HuH-7 (cell line): ENCODE results near the gene PTPN7.

Experiments
- DNase-seq: peaks from one replicate; pipeline ENCODE4 v3.0.0; 2011; ENCODE audit warnings: low spot score

Gene PTPN7

DNA sequence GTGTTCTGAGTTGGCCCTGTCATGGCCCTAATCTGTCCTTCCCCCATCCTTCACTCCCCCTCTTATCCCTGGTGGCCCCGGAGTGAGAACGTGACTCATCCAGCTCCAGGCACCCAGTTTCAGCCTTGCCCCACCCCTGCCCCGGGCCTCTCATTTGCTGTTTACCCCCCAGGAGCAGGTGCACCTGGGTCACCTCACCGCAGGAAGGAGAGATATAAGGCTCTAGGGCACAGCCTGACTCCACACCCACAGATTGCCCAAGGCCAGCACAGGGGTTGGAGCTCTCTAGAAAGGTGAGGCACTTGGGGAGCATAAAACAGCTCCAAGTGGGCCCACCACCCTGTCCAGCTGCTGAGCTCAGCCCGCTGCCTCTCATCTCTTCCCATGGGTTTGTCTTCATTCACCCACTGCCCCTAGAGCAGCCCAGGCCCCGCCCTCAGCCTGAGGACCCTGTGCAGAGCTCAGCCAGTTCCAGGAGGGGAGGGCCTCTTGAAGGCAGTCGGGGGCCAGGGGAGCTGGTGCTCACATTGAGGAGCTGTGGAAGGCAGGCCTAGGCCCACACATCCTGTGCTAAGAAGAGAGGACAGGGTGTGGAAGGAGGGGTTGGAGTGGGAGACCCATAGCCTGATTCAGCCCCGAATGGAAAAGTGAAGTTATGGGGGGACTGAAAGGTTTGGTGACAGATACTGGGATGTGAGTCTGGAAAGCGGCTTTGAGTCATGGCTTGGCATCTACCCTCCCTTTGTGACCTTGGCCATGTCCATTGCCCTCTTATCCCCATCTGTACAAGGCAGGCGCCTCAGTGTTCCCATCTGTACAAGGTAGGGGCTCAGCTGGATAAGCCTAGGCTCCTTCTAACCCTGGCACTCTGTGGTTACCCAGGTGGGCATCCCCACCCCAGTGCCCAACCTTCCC is 53.8 kb downstream of the PTPN7 start:
- DNase-seq, result no peak

- DNase-seq, result no peak
Observed at GRCh38 chr1:202105571-202106339, 54.6 kb downstream of the PTPN7 start.

GRCh38 chr1:202104073-202104472 is 56.3 kb downstream of the PTPN7 start:
- DNase-seq, result no peak

- no peak for DNase-seq
Observed at GRCh38 chr1:202101184-202101583, 59.2 kb downstream of the PTPN7 start.
